OCI-LY7 (cell line): ENCODE data around the gene ACACB. TPM values are rescaled to one million over a fixed set of nuclear protein-coding genes. Genes with fewer than 3 reads are reported as not detected.

ENCODE experiments used
- BruUV-seq: library from RNA; stranded (reverse); fragments of 400-500 nt; replicated peaks from 2 replicates; lab custom pipeline; 2021; lab: Mats Ljungman, UMichigan
- CTCF ChIA-PET: fragments of 300-600 bp; sonication (Branson Sonifier 250); formaldehyde crosslinking; loops from one replicate; lab custom pipeline; 2022; ENCODE audit warnings: antibody characterized with exemption; ENCODE audit not compliant: unreplicated experiment; lab: Charles Lee
- POLR2A ChIA-PET: fragments of 300-600 bp; sonication (Branson Sonifier 250); formaldehyde crosslinking; loops from one replicate; lab custom pipeline; 2022; ENCODE audit warnings: antibody characterized with exemption; lab: Charles Lee
- DNase-seq: peaks from one replicate; pipeline ENCODE4 v3.0.0-alpha.2; 2015; ENCODE audit warnings: low spot score
- H2AFZ ChIP-seq: fragments of 200-600 bp; sonication (generic), shearing (Covaris generic); 2 replicates; pipeline ENCODE4 v1.6.1; 2014; ENCODE audit warnings: mild to moderate bottlenecking, antibody characterized with exemption, low read length, moderate library complexity
- H3K27ac ChIP-seq: fragments of 200-600 bp; sonication (generic); 2 replicates; pipeline ENCODE4 v1.5.1; 2014; ENCODE audit warnings: mixed run types, low read depth, mild to moderate bottlenecking, moderate library complexity, low read length, inconsistent platforms; ENCODE audit not compliant: poor library complexity, severe bottlenecking
- H3K36me3 ChIP-seq: fragments of 200-600 bp; sonication (generic); 2 replicates; pipeline ENCODE4 v1.6.1; 2014; ENCODE audit warnings: mild to moderate bottlenecking, antibody characterized with exemption, low read length, moderate library complexity, mixed read lengths; ENCODE audit not compliant: insufficient read depth
- H3K4me1 ChIP-seq: fragments of 200-600 bp; sonication (generic); 2 replicates; pipeline ENCODE4 v1.5.1; 2014; ENCODE audit warnings: mild to moderate bottlenecking, low read length; ENCODE audit not compliant: insufficient read depth, poor library complexity, severe bottlenecking
- H3K4me2 ChIP-seq: fragments of 200-600 bp; sonication (generic); 2 replicates; pipeline ENCODE4 v1.6.1; 2014; ENCODE audit warnings: mild to moderate bottlenecking, low read length
- H3K4me3 ChIP-seq: fragments of 200-600 bp; sonication (generic); 2 replicates; pipeline ENCODE4 v1.5.1; 2014; ENCODE audit warnings: mild to moderate bottlenecking, low read depth, low read length; ENCODE audit not compliant: poor library complexity, severe bottlenecking
- H3K79me2 ChIP-seq: fragments of 200-600 bp; sonication (generic); 2 replicates; pipeline ENCODE4 v1.6.1; 2016; ENCODE audit warnings: low read depth, mild to moderate bottlenecking, low read length, moderate library complexity, mixed read lengths; ENCODE audit not compliant: insufficient read depth
- H3K9me2 ChIP-seq: fragments of 200-600 bp; sonication (generic); 2 replicates; pipeline ENCODE4 v1.6.1; 2016; ENCODE audit warnings: mild to moderate bottlenecking, low read length, mixed read lengths; ENCODE audit not compliant: insufficient read depth
- H3K9me3 ChIP-seq: fragments of 200-600 bp; sonication (generic); 2 replicates; pipeline ENCODE4 v1.6.1; 2014; ENCODE audit warnings: mild to moderate bottlenecking, mixed run types, low read length, mixed read lengths
- H4K20me1 ChIP-seq: fragments of 200-600 bp; sonication (generic); 2 replicates; pipeline ENCODE4 v1.6.1; 2014; ENCODE audit warnings: mild to moderate bottlenecking, antibody characterized with exemption, low read length, moderate library complexity, mixed read lengths; ENCODE audit not compliant: insufficient read depth
- EZH2phosphoT487 ChIP-seq: fragments of 200-600 bp; sonication (generic); IDR thresholded peaks from 2 replicates; pipeline ENCODE4 v1.6.1; 2018; ENCODE audit warnings: low read depth, borderline replicate concordance, mild to moderate bottlenecking, mixed run types, antibody characterized with exemption, low read length, moderate library complexity, mixed read lengths
- intact Hi-C: fragments of 100-400 bp; cut with micrococcal nuclease; formaldehyde crosslinking; loops from one replicate; pipeline ENCODE4 v1.10.0; 2022; ENCODE audit not compliant: unreplicated experiment
- total RNA-seq, 2 experiments: library from RNA; depleted of rRNA in 1 of 2; stranded (reverse); fragments of >200 nt in 1 of 2; shearing (Covaris generic) in 1 of 2; gene quantifications; 2 replicates each; pipeline ENCODE4 v1.2.3, GENCODE V29; 2014 to 2022
- TF ChIP-seq, protein P1 (sequence below): fragments of 200-600 bp; sonication (generic); conservative IDR thresholded peaks from 2 replicates; pipeline ENCODE4 v1.5.1; 2014; ENCODE audit warnings: mild to moderate bottlenecking, antibody characterized with exemption, low read length, moderate library complexity, mixed read lengths

The ACACB gene
- total RNA-seq, 2 experiments from 2014 or later, result 19.7 to 45.1 TPM

DNA sequence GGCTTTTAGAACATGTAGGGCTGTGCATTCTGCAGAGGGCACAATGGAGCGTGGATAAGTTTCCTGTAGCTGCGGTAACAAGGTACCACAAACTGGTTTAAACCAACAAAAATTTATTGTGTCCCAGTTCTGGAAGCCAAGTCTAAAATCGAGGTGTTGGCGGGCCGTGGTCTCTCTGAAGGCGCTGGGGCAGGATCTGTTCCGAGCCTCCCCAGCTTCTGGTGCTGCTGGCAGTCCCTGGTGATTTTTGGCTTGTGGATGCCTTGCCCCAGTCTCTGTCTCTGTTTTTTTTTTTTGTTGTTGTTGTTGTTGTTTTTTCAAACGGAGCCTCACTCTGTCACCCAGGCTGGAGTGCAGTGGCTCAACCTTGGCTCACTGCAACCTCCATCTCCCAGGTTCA, 77.5 kb downstream of the ACACB start:
- no TSS peak for BruUV-seq
- no peaks in the 10 kb centered on the region for H3K9me3 ChIP-seq
- H3K9me2 ChIP-seq, result no peaks in the 10 kb centered on the region
- H2AFZ ChIP-seq, result no peak overlapping the region
- intact Hi-C loops, result no loop called here
- no peak overlapping the region for H3K27ac ChIP-seq
- POLR2A ChIA-PET, result no interaction called here
- peaks cover 18% of the 10 kb centered on the region; the same call in 1 of the 2 replicates for H3K36me3 ChIP-seq
- no peak overlapping the region for H3K4me3 ChIP-seq
- H4K20me1 ChIP-seq, result no peaks in the 10 kb centered on the region
- DNase-seq, result no peak
- TF ChIP-seq, protein P1, sequence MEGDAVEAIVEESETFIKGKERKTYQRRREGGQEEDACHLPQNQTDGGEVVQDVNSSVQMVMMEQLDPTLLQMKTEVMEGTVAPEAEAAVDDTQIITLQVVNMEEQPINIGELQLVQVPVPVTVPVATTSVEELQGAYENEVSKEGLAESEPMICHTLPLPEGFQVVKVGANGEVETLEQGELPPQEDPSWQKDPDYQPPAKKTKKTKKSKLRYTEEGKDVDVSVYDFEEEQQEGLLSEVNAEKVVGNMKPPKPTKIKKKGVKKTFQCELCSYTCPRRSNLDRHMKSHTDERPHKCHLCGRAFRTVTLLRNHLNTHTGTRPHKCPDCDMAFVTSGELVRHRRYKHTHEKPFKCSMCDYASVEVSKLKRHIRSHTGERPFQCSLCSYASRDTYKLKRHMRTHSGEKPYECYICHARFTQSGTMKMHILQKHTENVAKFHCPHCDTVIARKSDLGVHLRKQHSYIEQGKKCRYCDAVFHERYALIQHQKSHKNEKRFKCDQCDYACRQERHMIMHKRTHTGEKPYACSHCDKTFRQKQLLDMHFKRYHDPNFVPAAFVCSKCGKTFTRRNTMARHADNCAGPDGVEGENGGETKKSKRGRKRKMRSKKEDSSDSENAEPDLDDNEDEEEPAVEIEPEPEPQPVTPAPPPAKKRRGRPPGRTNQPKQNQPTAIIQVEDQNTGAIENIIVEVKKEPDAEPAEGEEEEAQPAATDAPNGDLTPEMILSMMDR, result no peak
- TF ChIP-seq EZH2phosphoT487, result no peak
- no peaks in the 10 kb centered on the region for H3K4me1 ChIP-seq
- H3K4me2 ChIP-seq, result no peak overlapping the region
- no peaks in the 10 kb centered on the region for H3K79me2 ChIP-seq
- CTCF ChIA-PET, result no interaction called here

DNA sequence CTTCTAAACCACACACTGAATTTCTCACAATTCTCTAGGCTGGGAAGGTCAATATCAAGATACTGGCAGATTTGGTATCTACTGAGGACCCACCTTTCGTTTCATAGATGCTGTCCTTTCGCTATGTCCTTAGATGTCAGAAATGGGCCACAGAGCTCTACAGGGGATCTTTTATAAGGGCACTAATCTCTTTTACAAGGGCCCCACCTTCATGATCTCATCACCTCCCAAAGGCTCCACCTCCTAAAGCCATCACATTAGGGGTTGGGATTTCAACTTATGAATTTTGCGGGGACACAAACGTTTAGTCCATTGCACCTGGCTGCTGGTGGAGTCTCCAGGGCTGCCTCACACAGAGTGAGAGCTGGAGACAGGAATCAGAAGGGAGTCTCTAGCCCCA, 79.9 kb downstream of the ACACB start:
- POLR2A ChIA-PET, result interaction anchor here (0.6 kb wide), 1 partner anchor 14 kb away, joined by 8 read pairs; no protein-coding TSS in a partner anchor
- Histone ChIP-seq H3K27ac (no peak overlapping the region), H3K4me1 (no peaks in the 10 kb centered on the region)

DNA sequence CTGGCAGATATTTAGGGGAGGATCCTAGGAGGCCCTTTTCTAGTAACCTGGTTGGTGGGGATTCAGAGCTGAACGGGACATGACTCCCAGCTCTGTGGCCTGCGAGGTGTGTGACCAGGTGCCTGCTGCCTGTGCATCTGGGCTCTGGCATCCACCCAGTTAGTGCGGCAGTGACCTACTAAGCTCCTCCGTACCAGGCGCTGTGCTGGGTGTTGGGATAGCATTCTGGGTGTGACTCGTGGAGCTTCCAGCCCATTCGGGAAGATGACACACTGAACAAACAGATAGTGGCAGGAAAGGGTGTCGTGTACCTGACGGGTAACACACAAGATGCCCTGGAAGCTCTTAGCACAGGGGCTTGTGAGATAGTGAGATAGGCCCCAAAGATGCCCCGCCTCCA, 80.9 kb downstream of the ACACB start:
- Histone ChIP-seq H3K27ac (no peak overlapping the region), H3K9me2 (no peaks in the 10 kb centered on the region), H3K36me3 (peaks cover 18% of the 10 kb centered on the region; the same call in 1 of the 2 replicates), H3K4me2 (no peak overlapping the region), H3K9me3 (no peaks in the 10 kb centered on the region), H3K79me2 (no peaks in the 10 kb centered on the region), H2AFZ (no peak overlapping the region), H4K20me1 (no peaks in the 10 kb centered on the region), H3K4me3 (no peak overlapping the region), H3K4me1 (no peaks in the 10 kb centered on the region)
- no peak for TF ChIP-seq EZH2phosphoT487
- no peak for DNase-seq
- intact Hi-C loops, result no loop called here
- BruUV-seq, result no TSS peak
- CTCF ChIA-PET, result no interaction called here
- POLR2A ChIA-PET, result no interaction called here

More for the DNA sequence above, 79.9 kb downstream of the ACACB start:
- CTCF ChIA-PET, result no interaction called here
- H3K4me2 ChIP-seq, result no peak overlapping the region
- no peak for DNase-seq
- H3K9me2 ChIP-seq, result no peaks in the 10 kb centered on the region
- TF ChIP-seq EZH2phosphoT487, result no peak
- TF ChIP-seq, protein P1, result no peak
- BruUV-seq, result no TSS peak
- H3K9me3 ChIP-seq, result no peaks in the 10 kb centered on the region
- intact Hi-C loops, result no loop called here
- no peak overlapping the region for H2AFZ ChIP-seq
- no peaks in the 10 kb centered on the region for H3K79me2 ChIP-seq
- H3K4me3 ChIP-seq, result no peak overlapping the region
- no peaks in the 10 kb centered on the region for H4K20me1 ChIP-seq
- peaks cover 18% of the 10 kb centered on the region; the same call in 1 of the 2 replicates for H3K36me3 ChIP-seq
